ENCODE results near the gene PODXL2.
A peak's percentile ranks its signal among the peaks of the same experiment; 100 is the strongest.
"Not testable (repeated sequence)": the region's sequence is repeated elsewhere in the genome, so short reads cannot be mapped to it uniquely, and the experiment has no call there.

PODXL2 gene

DNA sequence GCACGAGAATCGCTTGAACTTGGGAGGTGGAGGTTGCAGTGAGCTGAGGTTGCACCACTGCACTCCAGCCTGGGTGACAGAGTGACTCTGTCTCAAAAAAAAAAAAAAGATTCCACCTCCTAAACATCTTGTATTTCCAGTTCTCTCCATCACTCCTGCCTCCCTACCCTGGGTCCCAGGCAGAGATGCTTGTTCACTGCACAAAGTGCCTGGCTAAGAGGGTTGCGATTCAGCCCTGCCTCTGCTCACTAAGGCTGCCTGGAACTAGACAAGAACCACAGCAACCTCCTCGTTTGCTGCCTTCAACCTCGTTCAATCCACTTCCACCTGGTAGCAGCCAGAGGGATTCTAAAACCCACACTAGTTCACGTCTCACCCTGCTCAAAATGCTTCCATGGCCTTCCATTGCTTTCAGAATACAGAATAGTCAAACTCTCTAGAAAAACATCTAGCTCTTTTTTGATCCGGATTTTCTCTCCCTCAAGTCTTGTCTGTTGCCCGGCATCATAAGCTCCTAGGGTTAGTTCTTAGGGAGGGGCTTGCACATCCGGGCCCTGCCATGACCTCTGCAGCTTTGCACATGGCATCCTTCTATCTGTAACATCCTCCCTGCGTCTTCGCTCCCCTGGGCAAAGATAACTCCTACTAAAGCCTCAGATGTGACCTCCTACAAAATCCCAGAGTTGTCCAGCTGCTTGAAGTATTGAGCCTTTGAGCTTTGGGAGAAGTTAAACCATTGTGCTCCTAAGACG lies 31.8 kb upstream of the PODXL2 start:
- peaks cover 51% of the 10 kb centered on the region for H3K4me1 Mint-ChIP-seq
- no peak for ATAC-seq
- no peaks in the 10 kb centered on the region for H3K9me3 Mint-ChIP-seq
- peak overlapping the region; percentile 91 for H3K4me3 Mint-ChIP-seq
- H3K36me3 Mint-ChIP-seq (ENCODE audit: low read depth) = peaks cover 32% of the 10 kb centered on the region
- H3K27ac Mint-ChIP-seq = peak overlapping the region; percentile 97
- no peaks in the 10 kb centered on the region for H3K27me3 Mint-ChIP-seq
- DNase-seq = no peak

DNA sequence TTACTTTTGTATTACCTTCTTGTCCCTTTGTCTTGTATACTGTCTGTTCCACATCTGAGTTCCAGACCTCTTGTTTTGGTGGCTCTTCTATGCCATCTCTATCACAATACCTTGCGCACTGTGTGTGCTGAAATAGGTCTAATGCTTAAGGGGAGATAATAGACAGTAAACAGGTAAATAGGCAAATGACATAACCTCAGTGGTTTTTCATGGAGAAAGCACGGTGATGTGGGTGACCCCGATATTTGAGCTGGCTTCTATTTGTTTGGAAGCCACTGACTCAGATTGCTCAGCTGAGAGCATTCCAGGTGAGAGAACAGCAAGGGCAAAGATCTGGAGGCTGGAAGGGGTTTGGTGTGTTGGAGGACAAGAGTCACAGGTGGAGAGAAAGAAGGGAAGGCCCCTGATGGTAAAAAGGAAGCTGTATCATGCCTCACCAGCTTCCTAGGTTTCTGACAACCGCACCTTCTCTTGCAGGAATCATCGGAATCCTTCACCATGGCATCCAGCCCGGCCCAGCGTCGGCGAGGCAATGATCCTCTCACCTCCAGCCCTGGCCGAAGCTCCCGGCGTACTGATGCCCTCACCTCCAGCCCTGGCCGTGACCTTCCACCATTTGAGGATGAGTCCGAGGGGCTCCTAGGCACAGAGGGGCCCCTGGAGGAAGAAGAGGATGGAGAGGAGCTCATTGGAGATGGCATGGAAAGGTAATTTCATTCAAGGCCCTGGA lies 30.0 kb upstream of the PODXL2 start:
- DNase-seq = no peak
- Mint-ChIP-seq H3K27me3 (no peaks in the 10 kb centered on the region), H3K4me1 (peaks cover 53% of the 10 kb centered on the region), H3K4me3 (peak overlapping the region; percentile 91), H3K36me3 (ENCODE audit: low read depth) (peaks cover 40% of the 10 kb centered on the region), H3K9me3 (no peaks in the 10 kb centered on the region), H3K27ac (peak overlapping the region; percentile 97)
- no peak for ATAC-seq

DNA sequence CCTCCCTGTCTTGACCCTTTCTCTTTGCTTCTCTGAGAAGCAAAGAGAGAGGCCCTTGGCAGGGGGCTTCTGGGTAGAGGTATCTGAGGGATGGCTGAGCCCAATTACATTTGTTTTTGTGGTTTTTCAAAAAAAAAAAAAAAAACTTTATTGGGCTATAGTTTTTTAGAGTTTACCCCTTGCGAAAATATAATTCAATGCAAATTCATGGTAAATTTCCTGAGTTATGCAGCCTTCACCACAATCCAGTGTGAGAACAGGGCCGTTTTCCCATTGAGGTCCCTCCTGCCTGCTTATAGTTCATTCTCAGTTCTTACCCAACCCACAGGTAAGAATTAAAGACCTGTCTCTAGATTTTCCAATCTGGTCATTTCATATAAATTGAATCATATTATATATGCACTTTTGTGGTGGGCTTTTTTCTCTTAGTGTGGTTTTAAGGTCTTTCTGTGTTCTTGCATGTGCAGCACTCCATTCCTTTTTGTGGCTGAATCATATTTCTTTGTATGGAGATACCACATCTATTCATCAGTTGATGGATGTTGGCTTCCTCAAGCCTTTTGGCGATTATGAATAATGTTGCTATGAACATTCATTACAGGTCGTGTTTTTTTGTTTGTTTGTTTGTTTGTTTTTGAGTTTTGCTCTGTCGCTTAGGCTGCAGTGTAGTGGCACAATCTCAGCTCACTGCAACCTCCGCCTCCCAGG lies 28.1 kb upstream of the PODXL2 start:
- peaks cover 55% of the 10 kb centered on the region for H3K4me1 Mint-ChIP-seq
- H3K9me3 Mint-ChIP-seq = no peaks in the 10 kb centered on the region
- peak overlapping the region; percentile 91 for H3K4me3 Mint-ChIP-seq
- H3K27ac Mint-ChIP-seq = no peak overlapping the region
- H3K27me3 Mint-ChIP-seq = no peaks in the 10 kb centered on the region
- DNase-seq (no peak), ATAC-seq (no peak)
- H3K36me3 Mint-ChIP-seq (ENCODE audit: low read depth) = peaks cover 53% of the 10 kb centered on the region

DNA sequence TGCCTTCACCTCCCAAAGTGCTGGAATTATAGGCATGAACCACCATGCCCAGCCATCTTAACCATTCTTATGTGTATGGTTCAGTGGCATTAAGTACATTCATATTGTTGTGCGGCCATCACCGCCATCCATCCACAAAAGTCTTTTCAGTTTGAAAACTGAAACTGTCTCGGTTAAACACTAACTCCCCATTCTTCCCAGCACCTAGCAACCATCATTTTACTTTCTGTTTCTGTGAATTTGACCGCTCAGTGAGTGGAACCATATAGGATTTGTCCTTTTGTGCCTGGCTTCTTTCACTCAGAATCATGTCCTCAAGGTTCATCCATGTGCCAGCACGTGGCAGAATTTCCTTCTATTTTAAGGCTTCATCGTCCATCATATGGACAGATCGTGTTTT lies 24.9 kb upstream of the PODXL2 start:
- no peak for ATAC-seq
- H3K4me3 Mint-ChIP-seq = no peak overlapping the region
- H3K27ac Mint-ChIP-seq = no peak overlapping the region
- peaks cover 73% of the 10 kb centered on the region for H3K36me3 Mint-ChIP-seq (ENCODE audit: low read depth)
- DNase-seq = no peak
- H3K4me1 Mint-ChIP-seq = peaks cover 39% of the 10 kb centered on the region
- no peaks in the 10 kb centered on the region for H3K9me3 Mint-ChIP-seq
- no peaks in the 10 kb centered on the region for H3K27me3 Mint-ChIP-seq

DNA sequence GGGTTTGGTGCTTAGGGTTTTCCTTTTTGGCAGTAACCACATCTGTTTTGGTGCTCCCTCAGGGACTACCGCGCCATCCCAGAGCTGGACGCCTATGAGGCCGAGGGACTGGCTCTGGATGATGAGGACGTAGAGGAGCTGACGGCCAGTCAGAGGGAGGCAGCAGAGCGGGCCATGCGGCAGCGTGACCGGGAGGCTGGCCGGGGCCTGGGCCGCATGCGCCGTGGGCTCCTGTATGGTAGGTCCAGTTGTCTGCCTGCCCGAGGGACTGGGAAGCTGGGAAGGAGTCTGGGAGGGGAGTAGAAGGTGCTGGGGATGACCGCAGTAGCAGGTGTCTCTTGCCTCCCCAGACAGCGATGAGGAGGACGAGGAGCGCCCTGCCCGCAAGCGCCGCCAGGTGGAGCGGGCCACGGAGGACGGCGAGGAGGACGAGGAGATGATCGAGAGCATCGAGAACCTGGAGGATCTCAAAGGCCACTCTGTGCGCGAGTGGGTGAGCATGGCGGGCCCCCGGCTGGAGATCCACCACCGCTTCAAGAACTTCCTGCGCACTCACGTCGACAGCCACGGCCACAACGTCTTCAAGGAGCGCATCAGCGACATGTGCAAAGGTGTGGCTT lies 24.3 kb upstream of the PODXL2 start:
- Mint-ChIP-seq H3K27me3 (no peaks in the 10 kb centered on the region), H3K4me1 (peaks cover 34% of the 10 kb centered on the region), H3K4me3 (no peak overlapping the region), H3K36me3 (ENCODE audit: low read depth) (peaks cover 73% of the 10 kb centered on the region), H3K9me3 (no peaks in the 10 kb centered on the region), H3K27ac (no peak overlapping the region)
- ATAC-seq = no peak
- no peak for DNase-seq

DNA sequence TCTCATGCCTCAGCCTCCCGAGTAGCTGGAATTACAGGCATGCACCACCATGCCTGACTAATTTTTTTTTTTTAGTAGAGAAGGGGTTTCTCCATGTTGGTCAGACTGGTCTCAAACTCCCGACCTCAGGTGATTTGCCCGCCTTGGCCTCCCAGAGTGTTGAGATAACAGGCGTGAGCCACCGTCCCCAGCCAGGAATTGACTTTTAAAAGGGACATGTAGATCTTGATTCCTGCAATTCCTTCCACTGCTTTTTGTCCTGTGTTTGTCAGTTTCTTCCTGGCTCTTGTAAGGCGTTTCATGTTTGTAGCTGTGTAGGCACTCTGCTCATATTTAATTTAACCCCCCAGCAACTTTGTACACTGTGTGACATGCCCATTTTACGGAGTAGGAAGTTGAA lies 23.4 kb upstream of the PODXL2 start:
- H3K27ac Mint-ChIP-seq, DNase-seq, H3K27me3 Mint-ChIP-seq, ATAC-seq, H3K9me3 Mint-ChIP-seq, H3K4me3 Mint-ChIP-seq: not testable (repeated sequence)
- Mint-ChIP-seq H3K36me3 (ENCODE audit: low read depth) (peaks cover 76% of the 10 kb centered on the region), H3K4me1 (peaks cover 25% of the 10 kb centered on the region)

DNA sequence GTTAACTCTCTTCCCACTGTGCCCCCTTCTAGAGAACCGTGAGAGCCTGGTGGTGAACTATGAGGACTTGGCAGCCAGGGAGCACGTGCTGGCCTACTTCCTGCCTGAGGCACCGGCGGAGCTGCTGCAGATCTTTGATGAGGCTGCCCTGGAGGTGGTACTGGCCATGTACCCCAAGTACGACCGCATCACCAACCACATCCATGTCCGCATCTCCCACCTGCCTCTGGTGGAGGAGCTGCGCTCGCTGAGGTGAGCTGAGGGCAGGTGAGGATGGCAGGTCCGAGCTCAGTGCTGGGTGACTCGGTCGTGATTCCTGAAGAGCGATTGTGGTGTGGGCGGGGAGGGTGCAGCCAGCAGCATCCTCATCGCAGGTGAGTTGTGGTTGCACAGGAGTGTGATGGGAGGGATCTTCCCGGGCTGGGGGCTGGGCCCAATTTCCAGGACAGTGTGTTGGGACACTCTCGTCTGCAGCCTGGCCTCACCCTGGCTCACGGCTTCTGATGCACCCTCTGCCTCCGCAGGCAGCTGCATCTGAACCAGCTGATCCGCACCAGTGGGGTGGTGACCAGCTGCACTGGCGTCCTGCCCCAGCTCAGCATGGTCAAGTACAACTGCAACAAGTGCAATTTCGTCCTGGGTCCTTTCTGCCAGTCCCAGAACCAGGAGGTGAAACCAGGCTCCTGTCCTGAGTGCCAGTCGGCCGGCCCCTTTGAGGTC lies 22.7 kb upstream of the PODXL2 start:
- Mint-ChIP-seq H3K4me3 (no peak overlapping the region), H3K4me1 (peaks cover 19% of the 10 kb centered on the region), H3K36me3 (ENCODE audit: low read depth) (peaks cover 76% of the 10 kb centered on the region), H3K9me3 (no peaks in the 10 kb centered on the region), H3K27ac (no peak overlapping the region), H3K27me3 (no peaks in the 10 kb centered on the region)
- ATAC-seq (no peak), DNase-seq (no peak)

DNA sequence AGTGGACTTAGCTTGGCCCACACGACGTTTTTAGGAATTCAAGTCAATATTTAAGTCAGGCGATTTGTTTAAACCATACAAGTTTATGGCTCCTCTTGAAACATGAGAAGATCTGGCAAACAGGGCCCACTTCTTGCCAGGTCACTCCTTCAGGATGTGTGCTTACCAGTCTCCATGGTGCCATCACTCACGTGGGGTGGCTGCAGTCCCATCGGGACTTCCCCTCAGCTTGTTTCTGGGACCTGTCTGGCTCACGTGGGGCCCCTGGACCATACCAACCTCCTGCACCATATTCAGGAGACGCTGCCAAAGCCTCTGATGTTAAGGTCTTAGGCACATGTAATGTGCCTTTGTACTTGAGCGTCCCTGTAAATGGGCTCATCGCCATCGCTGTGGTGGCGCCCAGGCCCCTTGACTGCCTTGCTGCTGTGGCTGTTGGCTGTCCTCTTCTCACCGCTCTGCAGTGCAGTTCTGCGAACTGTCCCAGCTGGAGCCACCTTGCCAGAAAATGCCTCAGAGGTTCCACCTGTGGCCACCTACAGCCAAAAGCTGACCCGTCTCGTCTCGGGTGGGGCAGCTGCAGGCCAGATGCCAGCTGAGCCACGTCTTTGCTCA lies 21.9 kb upstream of the PODXL2 start:
- no peak overlapping the region for H3K4me3 Mint-ChIP-seq
- no peak overlapping the region for H3K27ac Mint-ChIP-seq
- DNase-seq = no peak
- no peaks in the 10 kb centered on the region for H3K27me3 Mint-ChIP-seq
- H3K9me3 Mint-ChIP-seq = no peaks in the 10 kb centered on the region
- ATAC-seq = no peak
- peaks cover 71% of the 10 kb centered on the region for H3K36me3 Mint-ChIP-seq (ENCODE audit: low read depth)
- H3K4me1 Mint-ChIP-seq = peaks cover 12% of the 10 kb centered on the region

DNA sequence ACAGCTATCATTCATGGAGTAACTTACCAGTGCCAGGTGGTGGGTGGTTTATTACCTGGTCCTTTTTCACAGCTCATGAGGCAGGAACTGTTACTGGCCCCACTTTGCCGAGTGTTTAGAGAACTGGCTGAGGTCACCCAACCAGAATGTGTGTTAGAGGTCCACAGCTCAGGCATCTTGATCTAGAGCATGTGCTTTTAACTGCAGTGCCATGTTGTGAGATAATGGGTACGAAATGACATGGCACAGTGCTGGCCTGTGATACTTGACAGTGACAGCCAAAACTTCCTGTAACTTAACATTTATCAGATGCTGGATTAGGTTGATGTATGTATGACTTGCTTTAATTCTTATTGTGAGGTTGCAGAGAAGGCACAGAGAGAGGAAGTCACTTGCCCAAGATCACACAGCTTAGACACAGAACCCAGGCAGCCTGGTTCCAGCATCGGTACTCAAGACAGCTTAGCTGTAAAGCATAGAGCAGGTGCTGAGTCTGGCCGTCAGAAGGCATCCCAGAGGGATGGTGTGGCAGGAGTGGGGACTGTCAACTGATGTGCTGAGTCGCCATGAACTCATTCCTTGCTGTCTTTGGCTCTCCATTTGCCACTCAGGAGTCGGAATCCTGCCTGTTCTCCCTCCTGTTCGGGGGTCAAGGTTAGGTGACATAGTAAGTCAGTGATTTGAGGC lies 21.2 kb upstream of the PODXL2 start:
- Mint-ChIP-seq H3K27ac (no peak overlapping the region), H3K4me1 (peaks cover 7% of the 10 kb centered on the region), H3K9me3 (no peaks in the 10 kb centered on the region), H3K36me3 (ENCODE audit: low read depth) (peaks cover 73% of the 10 kb centered on the region), H3K4me3 (no peak overlapping the region), H3K27me3 (no peaks in the 10 kb centered on the region)
- DNase-seq (no peak), ATAC-seq (no peak)

DNA sequence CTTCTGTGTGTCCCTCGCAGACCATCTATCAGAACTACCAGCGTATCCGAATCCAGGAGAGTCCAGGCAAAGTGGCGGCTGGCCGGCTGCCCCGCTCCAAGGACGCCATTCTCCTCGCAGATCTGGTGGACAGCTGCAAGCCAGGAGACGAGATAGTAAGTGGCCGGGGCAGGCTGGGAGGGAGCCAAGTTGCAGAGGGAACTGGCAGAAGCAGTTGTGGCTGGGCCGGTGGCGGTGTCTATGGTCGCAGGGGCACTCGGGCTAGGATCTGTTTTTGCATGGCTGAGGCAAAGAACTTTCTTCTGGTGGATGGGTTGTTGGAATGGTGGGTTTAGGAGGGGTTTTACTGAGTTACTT lies 20.6 kb upstream of the PODXL2 start:
- Mint-ChIP-seq H3K4me1 (peaks cover 7% of the 10 kb centered on the region), H3K27ac (no peak overlapping the region), H3K4me3 (no peak overlapping the region), H3K27me3 (no peaks in the 10 kb centered on the region), H3K9me3 (no peaks in the 10 kb centered on the region), H3K36me3 (ENCODE audit: low read depth) (peaks cover 78% of the 10 kb centered on the region)
- ATAC-seq (no peak), DNase-seq (no peak)

DNA sequence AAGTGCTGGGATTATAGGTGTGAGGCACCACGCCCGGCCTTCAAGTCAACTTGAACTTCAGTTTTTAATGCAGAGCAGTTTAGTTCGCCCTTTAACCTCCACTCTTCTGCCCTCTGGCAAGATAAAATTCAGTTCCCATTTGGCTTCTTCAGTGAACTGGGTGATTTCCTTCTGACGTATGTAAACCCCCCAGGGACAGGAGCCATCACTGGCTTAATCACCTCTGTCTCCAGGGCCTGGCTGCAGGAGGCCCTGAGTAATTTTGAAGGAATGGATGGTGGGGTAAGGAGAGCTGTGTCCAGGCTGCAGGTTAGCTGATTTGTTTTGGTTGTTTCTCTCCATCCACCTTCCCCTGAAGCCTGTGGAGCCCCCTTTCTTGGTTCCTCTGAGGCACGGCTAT lies 18.9 kb upstream of the PODXL2 start:
- Mint-ChIP-seq H3K36me3 (ENCODE audit: low read depth) (peaks cover 77% of the 10 kb centered on the region), H3K27me3 (no peaks in the 10 kb centered on the region), H3K4me1 (peaks cover 3% of the 10 kb centered on the region), H3K27ac (no peak overlapping the region), H3K9me3 (no peaks in the 10 kb centered on the region), H3K4me3 (no peak overlapping the region)
- DNase-seq = no peak
- ATAC-seq = no peak

DNA sequence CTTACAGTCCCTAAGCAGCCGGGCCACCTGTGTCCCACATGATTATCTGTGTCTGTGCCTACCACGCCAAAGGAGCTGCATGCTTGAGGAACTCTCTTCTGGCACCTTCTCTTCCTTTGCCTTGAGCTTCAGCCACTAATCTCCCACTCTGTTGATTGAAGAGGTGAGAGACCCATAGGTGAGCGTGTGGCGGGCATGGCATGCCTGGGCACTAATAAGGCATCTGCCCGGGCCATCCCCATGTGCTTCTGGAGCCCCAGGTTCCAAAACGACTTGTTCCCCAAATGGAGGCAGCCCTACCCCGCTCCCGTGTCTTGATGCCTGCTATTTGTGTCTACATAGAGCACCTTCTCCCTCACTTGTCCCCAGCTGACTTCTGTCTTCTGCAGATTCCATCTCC lies 17.7 kb upstream of the PODXL2 start:
- Mint-ChIP-seq H3K4me1 (peaks cover 4% of the 10 kb centered on the region), H3K9me3 (no peaks in the 10 kb centered on the region), H3K36me3 (ENCODE audit: low read depth) (peaks cover 80% of the 10 kb centered on the region), H3K27me3 (no peaks in the 10 kb centered on the region), H3K27ac (no peak overlapping the region), H3K4me3 (no peak overlapping the region)
- no peak for ATAC-seq
- DNase-seq = no peak

DNA sequence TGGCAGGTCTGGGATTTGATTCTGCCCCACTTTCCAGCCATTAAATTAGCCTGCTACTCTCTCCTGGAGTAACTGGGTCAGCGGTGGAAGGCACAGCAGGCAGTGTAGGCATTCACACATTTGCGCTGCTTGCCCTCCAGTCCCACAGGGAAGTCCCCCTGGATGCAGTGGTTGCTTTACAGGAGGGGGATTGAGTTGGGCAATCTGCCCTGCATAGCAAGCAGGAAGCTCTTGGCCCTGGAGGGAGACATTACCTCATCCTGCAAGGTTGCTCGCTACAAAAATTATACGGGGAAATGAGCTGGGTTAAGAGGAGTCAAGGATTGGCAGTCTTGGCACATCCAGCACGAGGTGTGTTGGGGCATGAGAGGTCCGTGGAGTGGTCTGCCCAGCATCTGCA lies 16.0 kb upstream of the PODXL2 start:
- DNase-seq (no peak), ATAC-seq (no peak)
- Mint-ChIP-seq H3K4me3 (no peak overlapping the region), H3K36me3 (ENCODE audit: low read depth) (peaks cover 80% of the 10 kb centered on the region), H3K9me3 (no peaks in the 10 kb centered on the region), H3K27ac (no peak overlapping the region), H3K4me1 (peaks cover 5% of the 10 kb centered on the region), H3K27me3 (no peaks in the 10 kb centered on the region)
